NCI-H526 (cell line): ENCODE results near the gene NKTR.
A peak's percentile ranks its signal among the peaks of the same experiment; 100 is the strongest.
"Not testable (repeated sequence)": the region's sequence is repeated elsewhere in the genome, so short reads cannot be mapped to it uniquely, and the experiment has no call there.

Experiments used
- DNase-seq, 2 experiments: peaks; one replicate each; lab custom pipeline; 2025; lab: John Stamatoyannopoulos, UW

NKTR gene

GRCh38 chr3:42595682-42596081 lies 4.8 kb upstream of the NKTR start:
- no peak for DNase-seq

GRCh38 chr3:42597098-42597497 lies 3.4 kb upstream of the NKTR start:
- DNase-seq, result not testable (repeated sequence)

GRCh38 chr3:42600958-42601675 lies 631 bp downstream of the NKTR start:
- DNase-seq, result peak; percentile 53 to 84

GRCh38 chr3:42601896-42602581 lies 1.6 kb downstream of the NKTR start:
- peak; percentile 15 to 28 for DNase-seq

- no peak for DNase-seq
These were observed 2.5 kb downstream of the NKTR start for GRCh38 chr3:42602961-42603360.

- peak; percentile 82 to 84 for DNase-seq
These were observed 5.2 kb downstream of the NKTR start for GRCh38 chr3:42605546-42606173.

- DNase-seq, result no peak
These were observed 8.1 kb downstream of the NKTR start for GRCh38 chr3:42608581-42608980.

GRCh38 chr3:42610976-42611375 lies 10.5 kb downstream of the NKTR start:
- no peak for DNase-seq

GRCh38 chr3:42612217-42612616 lies 11.7 kb downstream of the NKTR start:
- DNase-seq, result no peak

- DNase-seq, result no peak
These were observed 12.4 kb downstream of the NKTR start for GRCh38 chr3:42612928-42613327.

GRCh38 chr3:42613462-42613861 lies 13.0 kb downstream of the NKTR start:
- DNase-seq, result peak in 1 of 2 experiments; percentile 9

- DNase-seq, result no peak
These were observed 31.1 kb downstream of the NKTR start for GRCh38 chr3:42631620-42632019.

- no peak for DNase-seq
These were observed 31.7 kb downstream of the NKTR start for GRCh38 chr3:42632146-42632545.

GRCh38 chr3:42633544-42633943 lies 33.1 kb downstream of the NKTR start:
- DNase-seq, result no peak

GRCh38 chr3:42635111-42635510 lies 34.6 kb downstream of the NKTR start:
- no peak for DNase-seq

- no peak for DNase-seq
These were observed 36.5 kb downstream of the NKTR start for GRCh38 chr3:42637001-42637400.

- no peak for DNase-seq
These were observed 37.9 kb downstream of the NKTR start for GRCh38 chr3:42638339-42638842.

GRCh38 chr3:42639192-42639591 lies 38.7 kb downstream of the NKTR start:
- DNase-seq, result no peak

- DNase-seq, result no peak
These were observed 39.6 kb downstream of the NKTR start for GRCh38 chr3:42640129-42640528.

GRCh38 chr3:42640771-42641370 lies 40.4 kb downstream of the NKTR start:
- DNase-seq, result no peak

GRCh38 chr3:42647821-42648459 lies 47.5 kb downstream of the NKTR start:
- DNase-seq, result no peak

- DNase-seq, result no peak
These were observed 48.5 kb downstream of the NKTR start for GRCh38 chr3:42649006-42649405.
